ENCODE data around the gene DEPDC5.
"Not testable (repeated sequence)": the region's sequence is repeated elsewhere in the genome, so short reads cannot be mapped to it uniquely, and the experiment has no call there.

The DEPDC5 gene

GRCh38 chr22:31749636-31750364 lies 4.0 kb upstream of the DEPDC5 start, which contains the start of gene PRR14L:
Gene PRR14L (minus strand): TSS chr22:31750132. CDS start chr22:31738860, 11,272 bp downstream.
- peak; percentile 98 for DNase-seq

GRCh38 chr22:31750365-31751284 lies 3.2 kb upstream of the DEPDC5 start:
- DNase-seq, result no peak

- DNase-seq, result no peak
These were observed 1.5 kb upstream of the DEPDC5 start for GRCh38 chr22:31752096-31752847.

GRCh38 chr22:31753005-31753633 lies 700 bp upstream of the DEPDC5 start:
- DNase-seq, result peak; percentile 83

GRCh38 chr22:31754813-31755212 lies 994 bp downstream of the DEPDC5 start:
- no peak for DNase-seq

GRCh38 chr22:31757265-31757664 lies 3.4 kb downstream of the DEPDC5 start:
- DNase-seq, result peak; percentile 42

GRCh38 chr22:31758860-31759259 lies 5.0 kb downstream of the DEPDC5 start:
- DNase-seq, result not testable (repeated sequence)

GRCh38 chr22:31764785-31765184 lies 11.0 kb downstream of the DEPDC5 start:
- peak; percentile 43 for DNase-seq

GRCh38 chr22:31768422-31769059 lies 14.7 kb downstream of the DEPDC5 start:
- DNase-seq, result no peak

- DNase-seq, result no peak
These were observed 19.6 kb downstream of the DEPDC5 start for GRCh38 chr22:31773416-31773815.

GRCh38 chr22:31776231-31776630 lies 22.4 kb downstream of the DEPDC5 start:
- no peak for DNase-seq

- DNase-seq, result peak; percentile 78
These were observed 36.0 kb downstream of the DEPDC5 start for GRCh38 chr22:31789803-31790202.

GRCh38 chr22:31790240-31790639 lies 36.4 kb downstream of the DEPDC5 start:
- peak; percentile 17 for DNase-seq

- DNase-seq, result not testable (repeated sequence)
These were observed 45.5 kb downstream of the DEPDC5 start for GRCh38 chr22:31799358-31799757.

- no peak for DNase-seq
These were observed 46.2 kb downstream of the DEPDC5 start for GRCh38 chr22:31800065-31800464.

- DNase-seq, result not testable (repeated sequence)
These were observed 47.0 kb downstream of the DEPDC5 start for GRCh38 chr22:31800861-31801260.

GRCh38 chr22:31802575-31802974 lies 48.8 kb downstream of the DEPDC5 start:
- peak; percentile 79 for DNase-seq

- no peak for DNase-seq
These were observed 52.9 kb downstream of the DEPDC5 start for GRCh38 chr22:31806751-31807150.

GRCh38 chr22:31812977-31813605 lies 59.3 kb downstream of the DEPDC5 start:
- DNase-seq, result no peak

GRCh38 chr22:31813898-31814297 lies 60.1 kb downstream of the DEPDC5 start:
- DNase-seq, result not testable (repeated sequence)

GRCh38 chr22:31814942-31815341 lies 61.1 kb downstream of the DEPDC5 start:
- DNase-seq, result no peak
